Cardiac muscle cell (in vitro differentiated cells and primary cell): ENCODE measurements around the gene CHIC1. TPM values are rescaled to one million over a fixed set of nuclear protein-coding genes. Genes with fewer than 3 reads are reported as not detected.
"Not testable (repeated sequence)": the region's sequence is repeated elsewhere in the genome, so short reads cannot be mapped to it uniquely, and the experiment has no call there.

Source experiments
- DNase-seq, 2 donors: peaks; one replicate each; pipeline versions ENCODE4 v3.0.0 to v3.0.0-alpha.2; 2010 to 2017; ENCODE audit warnings: low read depth in 1 of 2, low spot score in 1 of 2
- H3K27ac ChIP-seq: fragments of 200-600 bp; sonication (generic); 2 replicates; pipeline ENCODE4 v1.5.1; 2016
- H3K27me3 ChIP-seq: fragments of 200-600 bp; sonication (generic); 2 replicates; pipeline ENCODE4 v1.6.0; 2016; ENCODE audit warnings: control low read depth
- H3K36me3 ChIP-seq: fragments of 200-600 bp; sonication (generic); 2 replicates; pipeline ENCODE4 v1.5.1; 2016; ENCODE audit warnings: control low read depth
- H3K4me1 ChIP-seq: fragments of 200-600 bp; sonication (generic); 2 replicates; pipeline ENCODE4 v1.8.1; 2017; ENCODE audit warnings: low read depth, mild to moderate bottlenecking, mixed run types
- H3K4me3 ChIP-seq: fragments of 200-600 bp; sonication (generic); 2 replicates; pipeline ENCODE4 v1.5.1; 2016; ENCODE audit warnings: mild to moderate bottlenecking
- H3K9me3 ChIP-seq: fragments of 200-600 bp; sonication (generic); 2 replicates; pipeline ENCODE4 v1.5.1; 2017; ENCODE audit warnings: low read depth, mild to moderate bottlenecking, control low read depth
- polyA plus RNA-seq: library from polyadenylated mRNA; unstranded; fragments of >200 nt; fragmentation: Nextera tagmentation; extraction: Ambion mirVana; gene quantifications from 2 replicates; pipeline ENCODE4 v1.2.1, GENCODE V29; 2016
- total RNA-seq: library from RNA; depleted of rRNA; stranded (reverse); fragments of >200 nt; gene quantifications from 2 replicates; pipeline ENCODE4 v1.2.3, GENCODE V29; 2016
- TF ChIP-seq, protein P1 (sequence below): IDR thresholded peaks from 2 replicates; pipeline ENCODE4 v1.5.1; 2012; ENCODE audit warnings: low read depth, mild to moderate bottlenecking, low read length

The CHIC1 gene
- total and polyA plus RNA-seq, 2 experiments from 2014 or later, result 2.7 to 9.4 TPM

- no peak overlapping the region for H3K27ac ChIP-seq
- TF ChIP-seq, protein P1, sequence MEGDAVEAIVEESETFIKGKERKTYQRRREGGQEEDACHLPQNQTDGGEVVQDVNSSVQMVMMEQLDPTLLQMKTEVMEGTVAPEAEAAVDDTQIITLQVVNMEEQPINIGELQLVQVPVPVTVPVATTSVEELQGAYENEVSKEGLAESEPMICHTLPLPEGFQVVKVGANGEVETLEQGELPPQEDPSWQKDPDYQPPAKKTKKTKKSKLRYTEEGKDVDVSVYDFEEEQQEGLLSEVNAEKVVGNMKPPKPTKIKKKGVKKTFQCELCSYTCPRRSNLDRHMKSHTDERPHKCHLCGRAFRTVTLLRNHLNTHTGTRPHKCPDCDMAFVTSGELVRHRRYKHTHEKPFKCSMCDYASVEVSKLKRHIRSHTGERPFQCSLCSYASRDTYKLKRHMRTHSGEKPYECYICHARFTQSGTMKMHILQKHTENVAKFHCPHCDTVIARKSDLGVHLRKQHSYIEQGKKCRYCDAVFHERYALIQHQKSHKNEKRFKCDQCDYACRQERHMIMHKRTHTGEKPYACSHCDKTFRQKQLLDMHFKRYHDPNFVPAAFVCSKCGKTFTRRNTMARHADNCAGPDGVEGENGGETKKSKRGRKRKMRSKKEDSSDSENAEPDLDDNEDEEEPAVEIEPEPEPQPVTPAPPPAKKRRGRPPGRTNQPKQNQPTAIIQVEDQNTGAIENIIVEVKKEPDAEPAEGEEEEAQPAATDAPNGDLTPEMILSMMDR, result no peak
- no peaks in the 10 kb centered on the region for H3K9me3 ChIP-seq
- H3K27me3 ChIP-seq, result no peaks in the 10 kb centered on the region
- H3K4me3 ChIP-seq, result no peak overlapping the region
- no peaks in the 10 kb centered on the region for H3K36me3 ChIP-seq
- H3K4me1 ChIP-seq, result no peaks in the 10 kb centered on the region
- no peak for DNase-seq
Observed at GRCh38 chrX:73615022-73615421, 52.0 kb downstream of the CHIC1 start.

GRCh38 chrX:73641669-73642068, 78.7 kb downstream of the CHIC1 start:
- not testable (repeated sequence) for H3K27me3 ChIP-seq, H3K36me3 ChIP-seq, DNase-seq, H3K4me3 ChIP-seq, H3K4me1 ChIP-seq, H3K9me3 ChIP-seq, H3K27ac ChIP-seq

DNA sequence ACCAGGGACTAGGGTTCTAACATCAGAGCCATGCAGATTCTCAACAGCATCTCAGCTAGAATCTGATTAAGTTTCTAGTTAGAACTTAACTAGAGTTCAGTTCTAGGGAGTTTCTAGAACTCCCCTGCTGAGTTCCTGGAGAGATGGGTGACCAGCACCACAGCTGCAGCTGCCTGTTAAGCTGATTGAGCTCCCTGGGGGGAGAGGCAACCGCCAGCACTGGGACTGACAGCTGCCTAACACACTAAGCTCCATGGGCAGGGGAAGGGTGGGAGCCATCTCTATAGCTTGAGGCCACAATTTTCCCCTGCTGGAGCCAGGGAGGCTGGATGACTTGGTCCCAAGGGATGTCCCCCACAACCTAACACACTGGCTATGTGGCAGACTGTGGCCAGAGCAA, 84.2 kb downstream of the CHIC1 start:
- DNase-seq, result no peak
- Histone ChIP-seq H3K36me3 (no peaks in the 10 kb centered on the region), H3K9me3 (no peaks in the 10 kb centered on the region), H3K4me1 (no peaks in the 10 kb centered on the region), H3K27ac (no peak overlapping the region), H3K4me3 (no peak overlapping the region), H3K27me3 (no peaks in the 10 kb centered on the region)
- TF ChIP-seq, protein P1, result no peak

GRCh38 chrX:73647632-73648322, 84.8 kb downstream of the CHIC1 start:
- Histone ChIP-seq H3K27me3 (no peaks in the 10 kb centered on the region), H3K27ac (no peak overlapping the region), H3K4me3 (no peak overlapping the region), H3K4me1 (no peaks in the 10 kb centered on the region), H3K36me3 (no peaks in the 10 kb centered on the region), H3K9me3 (no peaks in the 10 kb centered on the region)
- TF ChIP-seq, protein P1, result no peak
- no peak for DNase-seq

GRCh38 chrX:73661322-73661721, 98.3 kb downstream of the CHIC1 start:
- DNase-seq, H3K9me3 ChIP-seq, H3K27me3 ChIP-seq, H3K4me3 ChIP-seq, H3K27ac ChIP-seq, H3K36me3 ChIP-seq, H3K4me1 ChIP-seq: not testable (repeated sequence)

- Histone ChIP-seq H3K9me3 (no peaks in the 10 kb centered on the region), H3K36me3 (no peaks in the 10 kb centered on the region), H3K4me1 (no peaks in the 10 kb centered on the region), H3K27ac (no peak overlapping the region), H3K4me3 (no peak overlapping the region), H3K27me3 (no peaks in the 10 kb centered on the region)
- peak in 1 of 2 donors; percentile 18 for DNase-seq
- TF ChIP-seq, protein P1, result no peak
Observed at GRCh38 chrX:73668779-73669178, 105.8 kb downstream of the CHIC1 start.
